ENCODE measurements around the gene SMAGP. TPM values are rescaled to one million over a fixed set of nuclear protein-coding genes. Genes with fewer than 3 reads are reported as not detected.

The SMAGP gene
- total and polyA plus RNA-seq, 2 donors (not counting 3 experiments of a cell fraction or from before 2014, with no cell fraction given): 21.4 to 26.2 TPM

GRCh38 chr12:51200156-51200555 is 70.1 kb downstream of the SMAGP start:
- POLR2A ChIA-PET: interaction anchor here (1.1 kb wide), 1 partner anchor 17 kb away, joined by 3 read pairs; the partner anchor contains the start of gene POU6F1
- intact Hi-C loops (cut with micrococcal nuclease) (no loop called here), dilution Hi-C loops (cut with MboI; ENCODE audit: extremely low pct_ligation_motif_present, low sequenced_read_pairs) (no loop called here)
- no TSS peak for BruUV-seq (replicated peaks)
- H3K9me3 ChIP-seq (replicated peaks; ENCODE audit: control insufficient read depth, insufficient read depth, low read length): no peaks in the 10 kb centered on the region
- no peak overlapping the region for H3K9ac ChIP-seq (replicated peaks; ENCODE audit: extremely low read depth, insufficient read depth, low read length)
- H2AFZ ChIP-seq (ENCODE audit: low read depth, low read length): no peak overlapping the region
- DNase-seq (ENCODE audit: low read depth, low spot score): no peak
- no peak overlapping the region for H3K4me3 ChIP-seq (replicated peaks in 1 of 3; ENCODE audit: insufficient read depth in 1 of 3, low read depth in 1 of 3, low read length in 3 of 3)
- no peak overlapping the region for H3K4me2 ChIP-seq (ENCODE audit: insufficient read depth, low read length)
- H3K4me1 ChIP-seq (ENCODE audit: control insufficient read depth, extremely low read depth, insufficient read depth, low read length): no peaks in the 10 kb centered on the region
- no peaks in the 10 kb centered on the region for H3K9me1 ChIP-seq (replicated peaks; ENCODE audit: control insufficient read depth, extremely low read depth, insufficient read depth, low read length)
- no peaks in the 10 kb centered on the region for H4K20me1 ChIP-seq (replicated peaks; ENCODE audit: control insufficient read depth, extremely low read depth, insufficient read depth, low read length)
- CTCF ChIA-PET: no interaction called here
- no peak overlapping the region for H3K27ac ChIP-seq (ENCODE audit: insufficient read depth, low read depth, low read length)
- no peaks in the 10 kb centered on the region for H3K27me3 ChIP-seq (ENCODE audit: control insufficient read depth in 2 of 2, insufficient read depth in 2 of 2, low read length in 2 of 2)
- TF ChIP-seq POLR2A (IDR thresholded peaks at IDR 0.05; ENCODE audit: low read depth, low read length): no peak
- TF ChIP-seq MYC (IDR thresholded peaks at IDR 0.05; ENCODE audit: low read depth, low read length): no peak
- TF ChIP-seq JUN (IDR thresholded peaks at IDR 0.05; ENCODE audit: borderline replicate concordance, insufficient read depth, insufficient read length, low read depth): no peak
- TF ChIP-seq GATA2 (IDR thresholded peaks at IDR 0.05; ENCODE audit: insufficient read depth, insufficient read length, low read depth, low read length): no peak
- TF ChIP-seq FOS (IDR thresholded peaks at IDR 0.05; ENCODE audit: borderline replicate concordance, insufficient read depth, low read length): no peak
- no peak for TF ChIP-seq CTCF (IDR thresholded peaks at IDR 0.05; ENCODE audit: extremely low read depth in 1 of 2, insufficient read depth in 1 of 2, low read depth in 1 of 2, low read length in 2 of 2)
- no peak for TF ChIP-seq EZH2 (IDR thresholded peaks at IDR 0.05; ENCODE audit: borderline replicate concordance, low read depth, low read length, severe bottlenecking)
- no peak for TF ChIP-seq POLR2AphosphoS5 (IDR thresholded peaks at IDR 0.05; ENCODE audit: insufficient read depth, low read depth, low read length)
- TF ChIP-seq MAX (IDR thresholded peaks at IDR 0.05; ENCODE audit: insufficient read depth, insufficient read length): no peak
- no peak for FAIRE-seq
- no peaks in the 10 kb centered on the region for H3K79me2 ChIP-seq (ENCODE audit: control insufficient read depth, insufficient read depth, low read length)
- no peaks in the 10 kb centered on the region for H3K36me3 ChIP-seq (ENCODE audit: control insufficient read depth in 2 of 2, extremely low read depth in 1 of 2, insufficient read depth in 2 of 2, low read length in 2 of 2)
